ENCODE measurements around the gene GSTM3.

Gene GSTM3

GRCh38 chr1:109740615-109741373 lies at the start of gene GSTM3:
TSS of gene GSTM3 (minus strand) at chr1:109741038. CDS start at chr1:109740287, 751 bp downstream.
- intact Hi-C loops (cut with DNase I; ENCODE audit: low total_unique reads): no loop called here

GRCh38 chr1:109790329-109790728 lies 49.5 kb upstream of the GSTM3 start:
- Histone ChIP-seq H3K27me3 (no peaks in the 10 kb centered on the region), H3K27ac (no peak overlapping the region), H3K9me3 (no peaks in the 10 kb centered on the region), H3K36me3 (no peaks in the 10 kb centered on the region), H3K4me3 (no peak overlapping the region), H3K4me1 (peaks cover 0 to 64% (median 34%) of the 10 kb centered on the region in 4 donors)
- no peak for DNase-seq
- intact Hi-C loops (cut with DNase I; ENCODE audit: low total_unique reads): loop anchor here (10.0 kb wide), 1 partner anchor 124 kb away; the partner anchor contains the start of gene CSF1
- no peak for TF ChIP-seq CTCF (IDR thresholded peaks at IDR 0.05)

More at GRCh38 chr1:109740615-109741373, at the start of gene GSTM3:
- no peak for TF ChIP-seq CTCF (IDR thresholded peaks at IDR 0.05)
- peaks cover 0 to 16% (median 3%) of the 10 kb centered on the region in 4 donors for H3K4me1 ChIP-seq
- peak within 1 kb of the TSS; percentile 79 to 86 for H3K27ac ChIP-seq
- H3K9me3 ChIP-seq: no peaks in the 10 kb centered on the region
- no peak for DNase-seq
- H3K36me3 ChIP-seq: peaks cover 7 to 19% (median 12%) of the 10 kb centered on the region in 3 donors
- H3K4me3 ChIP-seq: peak within 1 kb of the TSS; percentile 74 to 76
- no peaks in the 10 kb centered on the region for H3K27me3 ChIP-seq

- H3K4me3 ChIP-seq: no peak overlapping the region
- intact Hi-C loops (cut with DNase I; ENCODE audit: low total_unique reads): loop anchor here (10.0 kb wide), 1 partner anchor 125 kb away; the partner anchor contains the start of gene CSF1
- H3K9me3 ChIP-seq: no peaks in the 10 kb centered on the region
- H3K4me1 ChIP-seq: peaks cover 0 to 71% (median 41%) of the 10 kb centered on the region in 4 donors
- no peak overlapping the region for H3K27ac ChIP-seq
- DNase-seq: peak; percentile 4 to 49
- H3K27me3 ChIP-seq: no peaks in the 10 kb centered on the region
- no peak for TF ChIP-seq CTCF (IDR thresholded peaks at IDR 0.05)
- H3K36me3 ChIP-seq: no peaks in the 10 kb centered on the region
Measured at GRCh38 chr1:109789551-109790180, 48.8 kb upstream of the GSTM3 start.

GRCh38 chr1:109788695-109789521 lies 48.1 kb upstream of the GSTM3 start:
- H3K36me3 ChIP-seq: no peaks in the 10 kb centered on the region
- no peaks in the 10 kb centered on the region for H3K9me3 ChIP-seq
- H3K4me1 ChIP-seq: peaks cover 0 to 71% (median 46%) of the 10 kb centered on the region in 4 donors
- H3K27me3 ChIP-seq: no peaks in the 10 kb centered on the region
- intact Hi-C loops (cut with DNase I; ENCODE audit: low total_unique reads): no loop called here
- DNase-seq: peak; percentile 17 to 51
- no peak for TF ChIP-seq CTCF (IDR thresholded peaks at IDR 0.05)
- H3K4me3 ChIP-seq: no peak overlapping the region
- no peak overlapping the region for H3K27ac ChIP-seq

GRCh38 chr1:109787845-109788601 lies 47.2 kb upstream of the GSTM3 start:
- Histone ChIP-seq H3K36me3 (no peaks in the 10 kb centered on the region), H3K4me1 (peaks cover 0 to 71% (median 49%) of the 10 kb centered on the region in 4 donors), H3K4me3 (no peak overlapping the region), H3K27me3 (no peaks in the 10 kb centered on the region), H3K9me3 (no peaks in the 10 kb centered on the region), H3K27ac (no peak overlapping the region)
- no peak for TF ChIP-seq CTCF (IDR thresholded peaks at IDR 0.05)
- intact Hi-C loops (cut with DNase I; ENCODE audit: low total_unique reads): no loop called here
- DNase-seq: peak; percentile 18 to 56
